ENCODE data around the gene CREBBP.
"Not testable (repeated sequence)": the region's sequence is repeated elsewhere in the genome, so short reads cannot be mapped to it uniquely, and the experiment has no call there.

CREBBP gene

DNA sequence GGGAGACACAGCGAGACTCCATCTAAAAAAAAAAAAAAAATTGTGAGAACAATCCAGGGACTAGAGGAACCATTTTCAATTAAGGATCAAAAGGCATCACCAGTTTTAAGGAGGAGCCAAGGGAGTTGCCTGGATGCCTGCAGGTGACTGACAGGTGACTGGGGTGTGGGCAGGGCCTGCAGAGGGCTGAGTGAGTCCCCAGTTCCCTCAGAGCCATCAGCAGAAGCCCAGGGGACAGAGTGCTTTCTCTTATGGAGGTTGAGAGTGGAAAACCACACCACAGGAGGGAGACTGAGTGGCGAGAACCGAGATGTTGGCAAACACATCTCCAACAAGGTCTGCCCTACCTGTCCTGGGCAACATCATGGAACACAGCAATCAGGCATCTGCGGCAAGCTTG is 27.1 kb upstream of the CREBBP start:
- Histone ChIP-seq H3K36me3 (no peaks in the 10 kb centered on the region), H3K27ac (no peak overlapping the region), H3K27me3 (ENCODE audit: insufficient read depth, low read depth, severe bottlenecking) (no peaks in the 10 kb centered on the region), H3K4me3 (ENCODE audit: low read depth, low read length) (no peak overlapping the region), H3K9me3 (ENCODE audit: severe bottlenecking) (no peaks in the 10 kb centered on the region)
- TF ChIP-seq, protein P1, sequence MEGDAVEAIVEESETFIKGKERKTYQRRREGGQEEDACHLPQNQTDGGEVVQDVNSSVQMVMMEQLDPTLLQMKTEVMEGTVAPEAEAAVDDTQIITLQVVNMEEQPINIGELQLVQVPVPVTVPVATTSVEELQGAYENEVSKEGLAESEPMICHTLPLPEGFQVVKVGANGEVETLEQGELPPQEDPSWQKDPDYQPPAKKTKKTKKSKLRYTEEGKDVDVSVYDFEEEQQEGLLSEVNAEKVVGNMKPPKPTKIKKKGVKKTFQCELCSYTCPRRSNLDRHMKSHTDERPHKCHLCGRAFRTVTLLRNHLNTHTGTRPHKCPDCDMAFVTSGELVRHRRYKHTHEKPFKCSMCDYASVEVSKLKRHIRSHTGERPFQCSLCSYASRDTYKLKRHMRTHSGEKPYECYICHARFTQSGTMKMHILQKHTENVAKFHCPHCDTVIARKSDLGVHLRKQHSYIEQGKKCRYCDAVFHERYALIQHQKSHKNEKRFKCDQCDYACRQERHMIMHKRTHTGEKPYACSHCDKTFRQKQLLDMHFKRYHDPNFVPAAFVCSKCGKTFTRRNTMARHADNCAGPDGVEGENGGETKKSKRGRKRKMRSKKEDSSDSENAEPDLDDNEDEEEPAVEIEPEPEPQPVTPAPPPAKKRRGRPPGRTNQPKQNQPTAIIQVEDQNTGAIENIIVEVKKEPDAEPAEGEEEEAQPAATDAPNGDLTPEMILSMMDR (IDR thresholded peaks at IDR 0.05; ENCODE audit: low read depth, low read length): no peak
- no peak for DNase-seq

GRCh38 chr16:3906363-3906762 is 25.9 kb upstream of the CREBBP start:
- TF ChIP-seq, protein P1 (IDR thresholded peaks at IDR 0.05; ENCODE audit: low read depth, low read length): no peak
- no peaks in the 10 kb centered on the region for H3K9me3 ChIP-seq (ENCODE audit: severe bottlenecking)
- H3K27me3 ChIP-seq (ENCODE audit: insufficient read depth, low read depth, severe bottlenecking): no peaks in the 10 kb centered on the region
- no peak for DNase-seq
- no peaks in the 10 kb centered on the region for H3K36me3 ChIP-seq
- no peak overlapping the region for H3K4me3 ChIP-seq (ENCODE audit: low read depth, low read length)
- H3K27ac ChIP-seq: no peak overlapping the region

DNA sequence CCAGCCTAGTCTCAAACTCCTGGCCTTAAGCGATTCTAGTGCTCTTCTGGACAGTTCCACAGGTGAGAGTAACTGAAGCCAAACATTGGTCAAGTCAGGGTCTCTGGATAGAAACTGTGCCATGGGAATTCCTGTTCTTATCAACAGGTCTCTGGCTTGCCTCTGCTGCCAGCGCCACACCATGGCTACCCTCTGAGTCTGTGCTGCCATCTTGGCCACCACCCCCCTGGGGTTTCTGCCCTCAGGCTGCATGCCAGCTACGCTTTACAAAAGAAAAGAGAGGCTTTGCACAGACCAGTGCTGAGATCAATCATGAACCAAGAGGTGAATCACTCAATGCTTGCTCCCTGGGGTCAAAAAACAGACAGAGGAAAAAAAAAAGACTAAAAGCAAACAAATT is 24.4 kb upstream of the CREBBP start:
- no peak overlapping the region for H3K27ac ChIP-seq
- no peak overlapping the region for H3K4me3 ChIP-seq (ENCODE audit: low read depth, low read length)
- H3K9me3 ChIP-seq (ENCODE audit: severe bottlenecking): no peaks in the 10 kb centered on the region
- no peak for DNase-seq
- TF ChIP-seq, protein P1 (IDR thresholded peaks at IDR 0.05; ENCODE audit: low read depth, low read length): no peak
- no peaks in the 10 kb centered on the region for H3K27me3 ChIP-seq (ENCODE audit: insufficient read depth, low read depth, severe bottlenecking)
- H3K36me3 ChIP-seq: no peaks in the 10 kb centered on the region

DNA sequence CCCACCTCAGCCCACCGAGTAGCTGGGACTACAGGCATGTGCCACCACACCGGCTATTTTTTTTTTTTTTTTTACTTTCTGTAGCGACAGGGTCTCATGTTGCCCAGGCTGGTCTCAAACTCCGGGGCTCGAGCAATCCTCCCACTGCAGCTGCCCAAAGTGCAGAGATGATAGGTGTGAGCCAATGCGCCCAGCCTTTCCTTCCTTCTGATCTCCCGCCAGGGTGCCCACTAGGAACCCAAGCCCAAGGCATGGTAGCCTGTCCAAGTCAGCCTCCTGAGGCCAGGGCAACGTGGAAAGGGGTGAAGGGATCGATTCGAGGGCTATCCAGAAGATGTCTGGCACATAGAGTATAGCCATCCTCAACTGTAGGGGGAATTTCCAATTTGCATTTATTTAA is 9.6 kb upstream of the CREBBP start:
- Histone ChIP-seq H3K27ac (no peak overlapping the region), H3K4me3 (ENCODE audit: low read depth, low read length) (no peak overlapping the region), H3K27me3 (ENCODE audit: insufficient read depth, low read depth, severe bottlenecking) (no peaks in the 10 kb centered on the region), H3K9me3 (ENCODE audit: severe bottlenecking) (peaks cover 5% of the 10 kb centered on the region), H3K36me3 (no peaks in the 10 kb centered on the region)
- DNase-seq: no peak
- TF ChIP-seq, protein P1 (IDR thresholded peaks at IDR 0.05; ENCODE audit: low read depth, low read length): no peak

DNA sequence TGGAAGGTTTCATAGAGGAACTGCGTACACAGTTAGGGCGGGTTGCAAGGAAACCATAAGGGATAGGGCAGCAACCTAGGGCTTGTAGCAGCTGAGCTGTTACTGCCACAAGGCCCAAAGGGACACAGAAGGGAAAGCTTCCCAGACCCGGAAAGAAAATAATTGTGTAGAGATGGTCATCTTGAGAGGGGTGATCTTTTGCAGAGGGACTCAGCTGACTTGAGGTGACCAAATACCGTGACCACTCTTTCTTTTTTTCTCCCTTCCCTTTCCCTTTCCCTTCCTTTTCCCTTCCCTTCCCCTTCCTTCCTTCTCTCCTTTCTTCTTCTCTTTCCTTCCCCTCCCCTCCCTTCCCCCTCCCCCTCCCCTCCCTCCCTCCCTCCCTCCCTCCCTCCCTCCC is 8.5 kb upstream of the CREBBP start:
- Histone ChIP-seq H3K27me3 (ENCODE audit: insufficient read depth, low read depth, severe bottlenecking) (no peaks in the 10 kb centered on the region), H3K27ac (no peak overlapping the region), H3K4me3 (ENCODE audit: low read depth, low read length) (no peak overlapping the region), H3K36me3 (no peaks in the 10 kb centered on the region), H3K9me3 (ENCODE audit: severe bottlenecking) (peaks cover 2% of the 10 kb centered on the region)
- TF ChIP-seq, protein P1 (IDR thresholded peaks at IDR 0.05; ENCODE audit: low read depth, low read length): no peak
- no peak for DNase-seq

DNA sequence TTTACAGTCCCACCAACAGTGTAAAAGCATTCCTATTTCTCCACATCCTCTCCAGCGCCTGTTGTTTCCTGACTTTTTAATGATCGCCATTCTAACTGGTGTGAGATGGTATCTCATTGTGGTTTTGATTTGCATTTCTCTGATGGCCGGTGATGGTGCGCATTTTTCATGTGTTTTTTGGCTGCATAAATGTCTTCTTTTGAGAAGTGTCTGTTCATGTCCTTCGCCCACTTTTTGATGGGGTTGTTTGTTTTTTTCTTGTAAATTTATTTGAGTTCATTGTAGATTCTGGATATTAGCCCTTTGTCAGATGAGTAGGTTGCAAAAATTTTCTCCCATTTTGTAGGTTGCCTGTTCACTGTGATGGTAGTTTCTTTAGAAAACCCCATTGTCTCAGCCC is 5.5 kb upstream of the CREBBP start:
- not testable (repeated sequence) for DNase-seq; H3K4me3 ChIP-seq (ENCODE audit: low read depth, low read length); H3K9me3 ChIP-seq (ENCODE audit: severe bottlenecking); H3K36me3 ChIP-seq; H3K27ac ChIP-seq; H3K27me3 ChIP-seq (ENCODE audit: insufficient read depth, low read depth, severe bottlenecking)

All from WERI-Rb-1 (cell line).